OCI-LY7 (cell line): ENCODE data around the gene MCHR1.

ENCODE experiments used
- CTCF ChIP-seq: fragments of 200-600 bp; sonication (generic); conservative IDR thresholded peaks from 2 replicates; pipeline ENCODE4 v1.5.1; 2014; ENCODE audit warnings: mild to moderate bottlenecking, antibody characterized with exemption, low read length, moderate library complexity, mixed read lengths
- EZH2phosphoT487 ChIP-seq: fragments of 200-600 bp; sonication (generic); IDR thresholded peaks from 2 replicates; pipeline ENCODE4 v1.6.1; 2018; ENCODE audit warnings: low read depth, borderline replicate concordance, mild to moderate bottlenecking, mixed run types, antibody characterized with exemption, low read length, moderate library complexity, mixed read lengths

GRCh38 chr22:40701274-40701673 is 22.0 kb downstream of the MCHR1 start:
- TF ChIP-seq CTCF: no peak
- TF ChIP-seq EZH2phosphoT487: no peak
